Caco-2 (cell line): ENCODE results near the gene ATP8A2. TPM values are rescaled to one million over a fixed set of nuclear protein-coding genes. Genes with fewer than 3 reads are reported as not detected.

Experiments
- BruUV-seq: library from RNA; stranded (reverse); fragments of 400-500 nt; replicated peaks from 2 replicates; lab custom pipeline; 2021; lab: Mats Ljungman, UMichigan
- CTCF ChIA-PET: fragments of 300-600 bp; sonication (Branson Sonifier 250); formaldehyde crosslinking; loops from one replicate; lab custom pipeline; 2022; ENCODE audit warnings: antibody characterized with exemption; lab: Charles Lee
- POLR2A ChIA-PET: fragments of 300-600 bp; sonication (Branson Sonifier 250); formaldehyde crosslinking; loops from one replicate; lab custom pipeline; 2022; ENCODE audit warnings: antibody characterized with exemption; lab: Charles Lee
- DNase-seq, 2 experiments: peaks; one replicate each; pipeline versions ENCODE4 v3.0.0 to v3.0.0-alpha.2; 2020 to 2022
- H3K27me3 ChIP-seq: replicated peaks from 2 replicates; pipeline ENCODE4 v1.6.0; 2011; ENCODE audit warnings: low read length; ENCODE audit not compliant: control insufficient read depth, insufficient read depth
- H3K36me3 ChIP-seq: 2 replicates; pipeline ENCODE4 v1.5.1; 2011; ENCODE audit warnings: low read length; ENCODE audit not compliant: control insufficient read depth, insufficient read depth
- H3K4me1 ChIP-seq: fragments of 250-450 bp; sonication (Bioruptor Pico); 2 replicates; pipeline ENCODE4 v1.5.1; 2020; ENCODE audit warnings: mild to moderate bottlenecking
- H3K4me3 ChIP-seq: 2 replicates; pipeline ENCODE4 v1.5.1; 2011; ENCODE audit warnings: low read depth, mild to moderate bottlenecking, control low read depth, low read length
- H3K9me3 ChIP-seq: fragments of 250-450 bp; sonication (Bioruptor Pico); 2 replicates; pipeline ENCODE4 v1.5.1; 2020; ENCODE audit warnings: mild to moderate bottlenecking, moderate library complexity
- H3K27ac Mint-ChIP-seq: one replicate; pipeline ENCODE4 v1.8.0; 2022; ENCODE audit warnings: mixed read lengths; ENCODE audit not compliant: unreplicated experiment
- H3K27me3 Mint-ChIP-seq: one replicate; pipeline ENCODE4 v1.8.0; 2022; ENCODE audit warnings: mixed read lengths; ENCODE audit not compliant: insufficient read depth, unreplicated experiment
- H3K36me3 Mint-ChIP-seq: one replicate; pipeline ENCODE4 v1.8.0; 2022; ENCODE audit warnings: mild to moderate bottlenecking, mixed read lengths; ENCODE audit not compliant: insufficient read depth, unreplicated experiment
- H3K4me1 Mint-ChIP-seq: one replicate; pipeline ENCODE4 v1.8.0; 2022; ENCODE audit warnings: low read depth, mixed read lengths; ENCODE audit not compliant: unreplicated experiment
- H3K4me3 Mint-ChIP-seq: one replicate; pipeline ENCODE4 v1.8.0; 2022; ENCODE audit warnings: mild to moderate bottlenecking, moderate library complexity, mixed read lengths; ENCODE audit not compliant: unreplicated experiment
- H3K9me3 Mint-ChIP-seq: one replicate; pipeline ENCODE4 v1.8.0; 2022; ENCODE audit warnings: mixed read lengths; ENCODE audit not compliant: unreplicated experiment
- intact Hi-C: fragments of 100-400 bp; cut with micrococcal nuclease; formaldehyde crosslinking; loops from one replicate; pipeline ENCODE4 v1.10.0; 2022; ENCODE audit not compliant: unreplicated experiment
- total RNA-seq: library from RNA; stranded (reverse); gene quantifications from 2 replicates; pipeline ENCODE4 v1.2.3, GENCODE V29; 2022
- TF ChIP-seq, protein P1 (sequence below), 2 experiments: fragments of 200-600 bp in 1 of 2; IDR thresholded peaks; 1 replicate in 1 of 2; 2 replicates in 1 of 2; pipeline versions ENCODE4 v1.5.1 to v1.8.0; 2011 to 2022; ENCODE audit warnings: antibody characterized with exemption in 1 of 2, control low read depth in 1 of 2, inconsistent platforms in 1 of 2, low read depth in 1 of 2, low read length in 1 of 2, mild to moderate bottlenecking in 1 of 2, moderate library complexity in 1 of 2; ENCODE audit not compliant: insufficient read depth in 1 of 2, severe bottlenecking in 1 of 2, unreplicated experiment in 1 of 2

The ATP8A2 gene
- total RNA-seq, 1 experiment from 2014 or later: 0.05 TPM

DNA sequence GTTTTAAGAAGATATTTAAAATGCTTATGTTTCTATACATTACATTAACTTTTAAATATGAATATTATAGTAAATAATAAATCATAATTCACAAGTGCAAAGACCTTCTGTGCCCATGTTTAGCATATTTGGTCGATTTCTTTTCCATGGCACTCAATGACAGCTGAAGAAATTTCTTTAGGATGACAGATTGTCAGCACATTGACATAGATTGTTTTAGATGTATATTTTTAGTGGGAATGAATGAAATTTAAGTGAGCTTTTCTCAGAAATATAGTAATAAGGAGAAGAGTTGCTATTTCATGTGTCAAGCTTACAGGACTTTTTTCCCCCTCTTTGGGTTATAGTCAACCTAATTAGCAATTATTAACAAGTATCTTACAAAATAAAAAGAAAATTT lies 423.5 kb downstream of the ATP8A2 start:
- TF ChIP-seq, protein P1, sequence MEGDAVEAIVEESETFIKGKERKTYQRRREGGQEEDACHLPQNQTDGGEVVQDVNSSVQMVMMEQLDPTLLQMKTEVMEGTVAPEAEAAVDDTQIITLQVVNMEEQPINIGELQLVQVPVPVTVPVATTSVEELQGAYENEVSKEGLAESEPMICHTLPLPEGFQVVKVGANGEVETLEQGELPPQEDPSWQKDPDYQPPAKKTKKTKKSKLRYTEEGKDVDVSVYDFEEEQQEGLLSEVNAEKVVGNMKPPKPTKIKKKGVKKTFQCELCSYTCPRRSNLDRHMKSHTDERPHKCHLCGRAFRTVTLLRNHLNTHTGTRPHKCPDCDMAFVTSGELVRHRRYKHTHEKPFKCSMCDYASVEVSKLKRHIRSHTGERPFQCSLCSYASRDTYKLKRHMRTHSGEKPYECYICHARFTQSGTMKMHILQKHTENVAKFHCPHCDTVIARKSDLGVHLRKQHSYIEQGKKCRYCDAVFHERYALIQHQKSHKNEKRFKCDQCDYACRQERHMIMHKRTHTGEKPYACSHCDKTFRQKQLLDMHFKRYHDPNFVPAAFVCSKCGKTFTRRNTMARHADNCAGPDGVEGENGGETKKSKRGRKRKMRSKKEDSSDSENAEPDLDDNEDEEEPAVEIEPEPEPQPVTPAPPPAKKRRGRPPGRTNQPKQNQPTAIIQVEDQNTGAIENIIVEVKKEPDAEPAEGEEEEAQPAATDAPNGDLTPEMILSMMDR (IDR thresholded peaks at IDR 0.05; ENCODE audit: insufficient read depth in 1 of 2, low read depth in 1 of 2, low read length in 1 of 2, severe bottlenecking in 1 of 2, unreplicated experiment in 1 of 2): no peak
- Mint-ChIP-seq H3K4me1 (no peaks in the 10 kb centered on the region), H3K36me3 (no peaks in the 10 kb centered on the region), H3K27me3 (peaks cover 7% of the 10 kb centered on the region), H3K4me3 (no peak overlapping the region), H3K9me3 (no peaks in the 10 kb centered on the region), H3K27ac (no peak overlapping the region)
- BruUV-seq: no TSS peak
- POLR2A ChIA-PET: no interaction called here
- Histone ChIP-seq H3K4me3 (no peak overlapping the region), H3K4me1 (0 out of 2 replicates have a peak, but pooled peaks cover 3% of the 10 kb centered on the region), H3K27me3 (no peaks in the 10 kb centered on the region), H3K9me3 (no peaks in the 10 kb centered on the region), H3K36me3 (no peaks in the 10 kb centered on the region)
- DNase-seq: no peak
- CTCF ChIA-PET: no interaction called here
- intact Hi-C loops: no loop called here

DNA sequence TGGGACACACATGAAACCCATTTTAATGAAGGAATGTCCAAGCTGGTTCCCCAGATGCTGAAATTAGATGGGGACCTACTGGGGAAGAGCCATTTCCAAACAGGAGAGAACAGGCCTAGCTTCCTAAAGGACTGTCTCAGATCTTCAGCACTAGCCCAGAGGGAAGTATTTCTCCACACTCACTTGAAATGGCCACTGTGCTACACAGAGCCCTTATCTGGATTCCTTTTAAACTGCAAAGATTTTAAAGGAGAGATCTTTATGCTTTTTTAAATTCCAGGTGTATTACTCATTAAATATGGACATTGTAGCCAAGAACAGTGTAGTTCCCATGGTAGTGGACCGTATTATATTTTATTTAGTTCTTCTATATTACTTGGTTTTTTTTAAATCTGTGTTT lies 424.7 kb downstream of the ATP8A2 start:
- intact Hi-C loops: no loop called here
- no peak overlapping the region for H3K4me3 Mint-ChIP-seq

DNA sequence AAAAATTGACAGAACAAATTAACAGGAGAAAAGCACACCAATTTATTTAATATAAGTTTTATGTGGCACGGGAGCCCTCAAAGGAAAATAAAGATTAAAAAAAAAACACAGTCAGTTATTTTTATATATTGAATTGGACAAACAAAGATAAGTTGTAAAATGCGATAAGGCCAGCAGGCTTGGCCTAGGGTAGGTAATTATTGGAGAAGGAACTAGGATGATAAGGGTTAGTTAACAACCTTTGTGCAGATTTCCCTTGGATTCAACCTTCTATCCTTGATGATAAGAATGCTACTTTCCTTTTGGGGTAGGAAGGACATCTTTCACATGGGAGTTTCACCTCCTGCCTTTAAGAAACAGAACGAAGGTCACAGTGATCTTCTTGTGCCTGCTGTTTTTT lies 427.2 kb downstream of the ATP8A2 start:
- H3K27me3 Mint-ChIP-seq: peaks cover 13% of the 10 kb centered on the region
- H3K4me3 ChIP-seq: no peak overlapping the region
- H3K9me3 ChIP-seq: no peaks in the 10 kb centered on the region
- no TSS peak for BruUV-seq
- ChIA-PET POLR2A (no interaction called here), CTCF (no interaction called here)
- H3K4me1 ChIP-seq: 0 out of 2 replicates have a peak, but pooled peaks cover 3% of the 10 kb centered on the region
- intact Hi-C loops: no loop called here
- no peaks in the 10 kb centered on the region; the same call in 1 of the 2 replicates for H3K27me3 ChIP-seq
- H3K36me3 Mint-ChIP-seq: no peaks in the 10 kb centered on the region
- H3K9me3 Mint-ChIP-seq: no peaks in the 10 kb centered on the region
- TF ChIP-seq, protein P1 (IDR thresholded peaks at IDR 0.05; ENCODE audit: insufficient read depth in 1 of 2, low read depth in 1 of 2, low read length in 1 of 2, severe bottlenecking in 1 of 2, unreplicated experiment in 1 of 2): no peak
- no peaks in the 10 kb centered on the region for H3K36me3 ChIP-seq
- DNase-seq: no peak
- no peak overlapping the region for H3K27ac Mint-ChIP-seq
- no peaks in the 10 kb centered on the region for H3K4me1 Mint-ChIP-seq
- no peak overlapping the region for H3K4me3 Mint-ChIP-seq

More for the DNA sequence above, 424.7 kb downstream of the ATP8A2 start:
- CTCF ChIA-PET: interaction anchor here (0.7 kb wide), 1 partner anchor 492 kb away, joined by 3 read pairs; no protein-coding TSS in a partner anchor
- Histone ChIP-seq H3K36me3 (no peaks in the 10 kb centered on the region), H3K4me1 (0 out of 2 replicates have a peak, but pooled peaks cover 3% of the 10 kb centered on the region), H3K27me3 (no peaks in the 10 kb centered on the region; the same call in 1 of the 2 replicates), H3K4me3 (no peak overlapping the region), H3K9me3 (no peaks in the 10 kb centered on the region)
- DNase-seq: no peak
- no TSS peak for BruUV-seq
- TF ChIP-seq, protein P1 (IDR thresholded peaks at IDR 0.05; ENCODE audit: insufficient read depth in 1 of 2, low read depth in 1 of 2, low read length in 1 of 2, severe bottlenecking in 1 of 2, unreplicated experiment in 1 of 2): no peak
- H3K4me1 Mint-ChIP-seq: no peaks in the 10 kb centered on the region
- H3K27me3 Mint-ChIP-seq: peaks cover 7% of the 10 kb centered on the region
- no peaks in the 10 kb centered on the region for H3K9me3 Mint-ChIP-seq
- no peaks in the 10 kb centered on the region for H3K36me3 Mint-ChIP-seq
- no peak overlapping the region for H3K27ac Mint-ChIP-seq
- POLR2A ChIA-PET: no interaction called here
